Activated CD8-positive, alpha-beta memory T cell treated with anti-CD3 and anti-CD28 coated beads, Interleukin-2, amount 10 ng/mL, durations not matched to agents 7 days and 5 days (primary cell): ENCODE measurements around the gene RLBP1. TPM values are rescaled to one million over a fixed set of nuclear protein-coding genes. Genes with fewer than 3 reads are reported as not detected.

Experiments
- ATAC-seq: fragments of 150-1000 bp; cut with Tn5 transposase; one replicate; pipeline ENCODE4 v1.10.0; 2021; ENCODE audit warnings: moderate library complexity
- CTCF ChIA-PET: fragments of 350-600 bp; sonication (Branson Sonifier 250); formaldehyde crosslinking; loops from one replicate; lab custom pipeline; 2021; ENCODE audit warnings: antibody characterized with exemption; lab: Charles Lee
- DNase-seq: peaks from one replicate; pipeline ENCODE4 v3.0.0-alpha.2; 2020
- H3K27ac Mint-ChIP-seq: one replicate; pipeline ENCODE4 v1.8.0; 2021; ENCODE audit warnings: mild to moderate bottlenecking, mixed read lengths
- H3K27me3 Mint-ChIP-seq: one replicate; pipeline ENCODE4 v1.8.0; 2021; ENCODE audit warnings: mixed read lengths
- H3K36me3 Mint-ChIP-seq: one replicate; pipeline ENCODE4 v1.8.0; 2021; ENCODE audit warnings: mild to moderate bottlenecking, mixed read lengths
- H3K4me1 Mint-ChIP-seq: one replicate; pipeline ENCODE4 v1.8.0; 2021; ENCODE audit warnings: mixed read lengths
- H3K4me3 Mint-ChIP-seq: one replicate; pipeline ENCODE4 v1.8.0; 2021; ENCODE audit warnings: mild to moderate bottlenecking, moderate library complexity, mixed read lengths
- H3K9me3 Mint-ChIP-seq: one replicate; pipeline ENCODE4 v1.8.0; 2022; ENCODE audit warnings: low read depth, mixed read lengths
- total RNA-seq, 2 experiments: library from RNA; stranded (reverse); gene quantifications; one replicate each; pipeline ENCODE4 v1.2.3, GENCODE V29; 2021

Gene RLBP1
- total RNA-seq, 2 experiments from 2014 or later, result not detected

DNA sequence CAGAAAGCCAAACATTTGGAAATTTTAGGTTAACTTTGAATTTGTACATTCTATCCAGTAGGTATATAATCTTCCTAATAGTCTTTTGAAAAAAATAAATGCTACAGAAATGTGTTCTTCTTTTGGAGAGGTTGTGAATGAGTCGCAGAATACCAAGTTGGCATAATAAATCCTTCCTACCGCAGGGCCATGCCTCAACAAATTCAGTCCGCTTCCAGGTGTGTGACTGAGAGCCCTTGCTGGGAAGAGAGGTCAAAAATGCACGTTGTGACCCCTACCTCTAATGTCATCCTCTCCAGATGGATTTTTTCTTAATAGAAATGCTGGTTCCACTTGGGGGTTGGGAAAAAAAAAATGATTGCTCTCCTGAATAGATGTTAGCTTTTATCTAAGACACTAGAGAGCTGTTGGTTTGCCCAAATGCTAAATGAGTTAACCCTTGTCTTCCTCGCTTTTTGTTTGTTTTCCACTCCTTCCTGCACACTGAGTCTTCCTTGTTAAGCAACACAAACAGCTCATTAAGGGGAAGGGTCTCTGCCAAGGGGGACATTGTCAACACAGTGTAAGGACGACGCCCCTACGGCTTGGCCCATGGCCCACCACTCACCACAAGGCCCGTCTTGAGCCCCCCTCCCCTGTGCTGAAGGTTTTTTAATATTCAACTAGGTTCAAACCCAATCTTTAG lies 33.9 kb downstream of the RLBP1 start:
- Mint-ChIP-seq H3K9me3 (no peaks in the 10 kb centered on the region), H3K4me3 (no peak overlapping the region), H3K36me3 (peaks cover 13% of the 10 kb centered on the region), H3K27ac (no peak overlapping the region), H3K27me3 (no peaks in the 10 kb centered on the region), H3K4me1 (peaks cover 3% of the 10 kb centered on the region)
- DNase-seq, result no peak
- CTCF ChIA-PET, result interaction anchor here (1.2 to 4.7 kb wide), 3 partner anchors 10 to 130 kb away, joined by 3 to 19 read pairs (median 6); no protein-coding TSS in a partner anchor
- ATAC-seq, result no peak

DNA sequence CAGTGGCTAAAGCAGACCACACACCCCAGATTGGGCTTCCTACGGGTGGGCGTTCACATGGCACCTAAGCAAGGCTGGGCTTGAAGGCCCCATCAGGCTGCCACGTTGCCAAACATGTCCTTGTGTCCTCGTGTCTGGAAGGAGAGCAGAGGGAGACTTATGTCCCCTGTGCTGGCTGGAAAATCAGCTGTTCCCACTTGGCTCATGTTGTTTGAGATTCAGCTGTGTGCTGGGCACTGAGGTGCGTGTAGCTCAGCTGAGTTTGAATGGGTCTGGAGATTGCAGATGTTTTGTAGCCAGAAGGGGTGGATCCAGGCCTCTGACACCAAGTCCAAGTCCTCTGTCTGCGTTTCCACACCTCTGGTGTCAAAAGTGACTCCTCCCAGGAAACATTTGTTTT lies 34.6 kb downstream of the RLBP1 start:
- CTCF ChIA-PET, result interaction anchor here (4.7 kb wide), 1 partner anchor 9 kb away, joined by 19 read pairs; no protein-coding TSS in a partner anchor
- no peak overlapping the region for H3K27ac Mint-ChIP-seq
- H3K4me1 Mint-ChIP-seq, result no peaks in the 10 kb centered on the region
- no peak for DNase-seq
- H3K4me3 Mint-ChIP-seq, result no peak overlapping the region
- peaks cover 9% of the 10 kb centered on the region for H3K36me3 Mint-ChIP-seq
- no peak for ATAC-seq
- H3K27me3 Mint-ChIP-seq, result no peaks in the 10 kb centered on the region
- no peaks in the 10 kb centered on the region for H3K9me3 Mint-ChIP-seq

- Mint-ChIP-seq H3K27ac (no peak overlapping the region), H3K36me3 (peaks cover 5% of the 10 kb centered on the region), H3K27me3 (no peaks in the 10 kb centered on the region), H3K4me3 (no peak overlapping the region), H3K4me1 (no peaks in the 10 kb centered on the region), H3K9me3 (no peaks in the 10 kb centered on the region)
- ATAC-seq, result no peak
- no peak for DNase-seq
- CTCF ChIA-PET, result interaction anchor here (1.3 kb wide), 2 partner anchors 8 to 128 kb away, joined by 3 read pairs; no protein-coding TSS in a partner anchor
Observed at GRCh38 chr15:89184886-89185526, 36.4 kb downstream of the RLBP1 start.

DNA sequence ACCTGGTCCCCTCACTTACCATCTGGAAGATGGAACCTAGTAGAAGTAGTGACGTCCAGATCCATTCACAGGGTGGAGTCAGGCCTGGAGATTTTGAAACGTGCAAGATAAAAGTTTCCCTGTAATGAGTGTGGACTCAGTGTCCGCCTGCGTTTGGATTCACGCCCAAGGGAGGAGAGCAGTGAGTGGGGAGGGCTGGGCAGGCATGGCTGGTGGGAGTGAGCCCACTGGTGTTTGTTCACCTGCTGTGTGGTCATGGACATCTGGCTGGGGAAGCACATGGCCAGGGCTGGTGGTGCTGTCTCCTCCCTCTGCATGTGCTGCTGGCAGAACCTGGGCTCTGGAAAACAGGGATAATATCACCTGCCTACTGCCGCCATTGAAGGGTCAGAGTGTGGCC lies 37.0 kb downstream of the RLBP1 start:
- Mint-ChIP-seq H3K9me3 (no peaks in the 10 kb centered on the region), H3K27me3 (no peaks in the 10 kb centered on the region), H3K4me3 (no peak overlapping the region), H3K36me3 (peaks cover 5% of the 10 kb centered on the region), H3K4me1 (peaks cover 2% of the 10 kb centered on the region), H3K27ac (no peak overlapping the region)
- CTCF ChIA-PET, result interaction anchor here (1.3 kb wide), 1 partner anchor 127 kb away, joined by 3 read pairs; no protein-coding TSS in a partner anchor
- ATAC-seq (no peak), DNase-seq (no peak)

- Mint-ChIP-seq H3K27ac (no peak overlapping the region), H3K36me3 (peaks cover 6% of the 10 kb centered on the region), H3K9me3 (no peaks in the 10 kb centered on the region), H3K4me3 (no peak overlapping the region), H3K27me3 (no peaks in the 10 kb centered on the region), H3K4me1 (peaks cover 8% of the 10 kb centered on the region)
- ATAC-seq (no peak), DNase-seq (no peak)
- CTCF ChIA-PET, result interaction anchor here (0.9 to 10.5 kb wide), 6 partner anchors 9 to 268 kb away, joined by 3 to 193 read pairs (median 15); no protein-coding TSS in a partner anchor
Observed at GRCh38 chr15:89179966-89180875, 41.2 kb downstream of the RLBP1 start.

GRCh38 chr15:89178307-89178977 lies 42.9 kb downstream of the RLBP1 start:
- DNase-seq (no peak), ATAC-seq (no peak)
- H3K4me1 Mint-ChIP-seq, result peaks cover 8% of the 10 kb centered on the region
- peaks cover 6% of the 10 kb centered on the region for H3K36me3 Mint-ChIP-seq
- CTCF ChIA-PET, result interaction anchor here (0.8 to 10.5 kb wide), 36 partner anchors 10 to 273 kb away, joined by 3 to 193 read pairs (median 5); partner anchors contain the start of genes ABHD2 and FANCI
- H3K27me3 Mint-ChIP-seq, result no peaks in the 10 kb centered on the region
- H3K4me3 Mint-ChIP-seq, result no peak overlapping the region
- no peaks in the 10 kb centered on the region for H3K9me3 Mint-ChIP-seq
- H3K27ac Mint-ChIP-seq, result no peak overlapping the region

DNA sequence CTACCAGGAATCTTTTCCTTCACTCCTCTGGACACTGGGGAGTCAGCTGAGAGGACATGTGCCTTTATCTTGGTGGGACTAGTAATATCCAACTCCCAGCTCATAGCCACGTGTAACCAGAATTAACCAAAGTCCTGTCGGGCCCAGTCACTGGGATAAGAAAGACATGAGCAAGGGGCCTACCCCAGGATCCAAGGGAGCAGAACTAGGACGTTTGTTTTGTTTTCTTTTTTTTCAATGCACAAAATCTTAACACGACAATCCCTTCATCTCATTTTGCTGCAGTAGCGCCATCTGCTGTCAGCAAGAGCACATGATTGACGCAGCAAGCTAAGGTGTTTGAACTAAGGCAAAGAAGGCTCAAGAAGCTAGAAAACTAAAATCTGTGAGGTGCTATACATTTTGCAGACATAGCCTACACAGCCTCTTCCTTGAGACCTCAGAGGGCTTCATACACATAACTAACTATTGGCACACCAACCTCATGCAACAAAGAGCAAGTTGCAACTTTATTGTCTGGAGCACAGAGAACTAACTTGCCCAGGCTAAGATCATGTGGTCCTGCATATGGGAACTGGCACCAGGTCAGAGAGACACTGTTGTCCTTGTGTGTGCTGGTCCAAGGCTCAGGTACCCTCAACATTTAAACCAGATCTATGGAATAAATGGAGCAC lies 43.6 kb downstream of the RLBP1 start:
- CTCF ChIA-PET, result interaction anchor here (0.8 to 10.5 kb wide), 41 partner anchors 8 to 297 kb away, joined by 3 to 193 read pairs (median 5); partner anchors contain the start of genes ABHD2, FANCI and HAPLN3
- Mint-ChIP-seq H3K36me3 (peaks cover 6% of the 10 kb centered on the region), H3K9me3 (no peaks in the 10 kb centered on the region), H3K4me3 (no peak overlapping the region), H3K4me1 (peaks cover 8% of the 10 kb centered on the region), H3K27me3 (no peaks in the 10 kb centered on the region), H3K27ac (no peak overlapping the region)
- DNase-seq (peak; percentile 78), ATAC-seq (peak; percentile 55)

- Mint-ChIP-seq H3K4me1 (peaks cover 8% of the 10 kb centered on the region), H3K27ac (no peak overlapping the region), H3K27me3 (no peaks in the 10 kb centered on the region), H3K36me3 (peaks cover 6% of the 10 kb centered on the region), H3K4me3 (no peak overlapping the region), H3K9me3 (no peaks in the 10 kb centered on the region)
- no peak for DNase-seq
- ATAC-seq, result no peak
- CTCF ChIA-PET, result interaction anchor here (0.8 to 10.5 kb wide), 33 partner anchors 8 to 296 kb away, joined by 3 to 193 read pairs (median 5); partner anchors contain the start of genes ABHD2 and HAPLN3
Observed at GRCh38 chr15:89177116-89177515, 44.3 kb downstream of the RLBP1 start.

GRCh38 chr15:89175617-89176191 lies 45.7 kb downstream of the RLBP1 start:
- ATAC-seq, result no peak
- peaks cover 8% of the 10 kb centered on the region for H3K4me1 Mint-ChIP-seq
- CTCF ChIA-PET, result interaction anchor here (0.6 to 10.5 kb wide), 6 partner anchors 13 to 293 kb away, joined by 3 to 193 read pairs (median 4); no protein-coding TSS in a partner anchor
- no peak for DNase-seq
- no peak overlapping the region for H3K4me3 Mint-ChIP-seq
- H3K36me3 Mint-ChIP-seq, result peaks cover 4% of the 10 kb centered on the region
- H3K27me3 Mint-ChIP-seq, result no peaks in the 10 kb centered on the region
- H3K27ac Mint-ChIP-seq, result no peak overlapping the region
- no peaks in the 10 kb centered on the region for H3K9me3 Mint-ChIP-seq

GRCh38 chr15:89174476-89174875 lies 46.9 kb downstream of the RLBP1 start:
- DNase-seq (no peak), ATAC-seq (no peak)
- Mint-ChIP-seq H3K27ac (no peak overlapping the region), H3K9me3 (no peaks in the 10 kb centered on the region), H3K36me3 (peaks cover 6% of the 10 kb centered on the region), H3K27me3 (no peaks in the 10 kb centered on the region), H3K4me1 (peaks cover 6% of the 10 kb centered on the region), H3K4me3 (no peak overlapping the region)
- CTCF ChIA-PET, result interaction anchor here (1.3 to 10.5 kb wide), 4 partner anchors 8 to 116 kb away, joined by 3 to 193 read pairs (median 4); no protein-coding TSS in a partner anchor

GRCh38 chr15:89172921-89173320 lies 48.5 kb downstream of the RLBP1 start:
- Mint-ChIP-seq H3K27ac (no peak overlapping the region), H3K4me1 (peaks cover 14% of the 10 kb centered on the region), H3K9me3 (no peaks in the 10 kb centered on the region), H3K36me3 (peaks cover 7% of the 10 kb centered on the region), H3K27me3 (no peaks in the 10 kb centered on the region), H3K4me3 (no peak overlapping the region)
- DNase-seq, result no peak
- CTCF ChIA-PET, result interaction anchor here (0.8 to 10.5 kb wide), 5 partner anchors 33 to 268 kb away, joined by 3 to 193 read pairs (median 21); no protein-coding TSS in a partner anchor
- no peak for ATAC-seq
